B cell (primary cell): ENCODE results near the gene HES2. TPM values are rescaled to one million over a fixed set of nuclear protein-coding genes. Genes with fewer than 3 reads are reported as not detected.

ENCODE experiments used
- ATAC-seq: fragments of 200-7000 bp; cut with Tn5 transposase; one replicate; pipeline ENCODE4 v1.10.0; 2021; ENCODE audit warnings: low read depth, mild to moderate bottlenecking, moderate number of reproducible peaks, moderate library complexity
- CTCF ChIA-PET: fragments of 350-600 bp; sonication (Branson Sonifier 250); formaldehyde crosslinking; loops from one replicate; lab custom pipeline; 2021; ENCODE audit warnings: antibody characterized with exemption, inconsistent platforms; lab: Charles Lee
- POLR2A ChIA-PET: fragments of 350-600 bp; sonication (Branson Sonifier 250); formaldehyde crosslinking; loops from one replicate; lab custom pipeline; 2021; ENCODE audit warnings: antibody characterized with exemption; lab: Charles Lee
- DNase-seq: peaks from one replicate; pipeline ENCODE4 v3.0.0; 2013
- H2AFZ ChIP-seq: 2 replicates; pipeline ENCODE4 v1.6.1; 2012; ENCODE audit warnings: mild to moderate bottlenecking, low read depth, low read length; ENCODE audit not compliant: insufficient read depth, poor library complexity, severe bottlenecking
- H3K27ac ChIP-seq, 2 donors: 1 replicate in 1 of 2; 2 replicates in 1 of 2; pipeline ENCODE4 v1.5.1; 2012 to 2013; ENCODE audit warnings: low read length in 2 of 2, mild to moderate bottlenecking in 2 of 2, moderate library complexity in 1 of 2
- H3K27me3 ChIP-seq, 4 experiments: fragments of 200-600 bp in 1 of 4; sonication (generic) in 1 of 4; replicated peaks in 1 of 4; 1 replicate in 2 of 4; 2 replicates in 2 of 4; pipeline versions ENCODE4 v1.6.1 to v1.7.0; 2013 to 2016; ENCODE audit warnings: low read length in 3 of 4, mild to moderate bottlenecking in 2 of 4, mixed read lengths in 1 of 4, moderate library complexity in 1 of 4; ENCODE audit not compliant: insufficient read depth in 4 of 4, control insufficient read depth in 3 of 4; ENCODE audit errors: control extremely low read depth in 1 of 4
- H3K36me3 ChIP-seq, 2 experiments: replicated peaks in 1 of 2; 1 replicate in 1 of 2; 2 replicates in 1 of 2; pipeline versions ENCODE4 v1.6.1 to v1.7.1; 2013; ENCODE audit warnings: low read length in 1 of 2; ENCODE audit not compliant: insufficient read depth in 2 of 2, control insufficient read depth in 1 of 2; ENCODE audit errors: control extremely low read depth in 1 of 2, extremely low read depth in 1 of 2
- H3K4me1 ChIP-seq, 2 donors: fragments of 200-600 bp in 1 of 2; sonication (generic) in 1 of 2; 1 replicate in 1 of 2; 2 replicates in 1 of 2; pipeline versions ENCODE4 v1.5.1 to v1.6.1; 2013 to 2017; ENCODE audit warnings: low read length in 2 of 2; ENCODE audit not compliant: control insufficient read depth in 2 of 2, insufficient read depth in 2 of 2
- H3K4me2 ChIP-seq: replicated peaks from 2 replicates; pipeline ENCODE3; 2012; ENCODE audit warnings: mild to moderate bottlenecking, low read depth, low read length; ENCODE audit not compliant: poor library complexity, severe bottlenecking
- H3K4me3 ChIP-seq, 5 experiments: fragments of 200-600 bp in 1 of 5; sonication (generic) in 1 of 5; 1 replicate in 3 of 5; 2 replicates in 2 of 5; pipeline versions ENCODE4 v1.5.1 to v1.7.0; 2011 to 2016; ENCODE audit warnings: low read length in 4 of 5, mild to moderate bottlenecking in 4 of 5, low read depth in 2 of 5, control low read depth in 1 of 5, moderate library complexity in 1 of 5; ENCODE audit not compliant: insufficient read depth in 1 of 5; ENCODE audit errors: control extremely low read depth in 1 of 5, extremely low read depth in 1 of 5
- H3K79me2 ChIP-seq: fragments of 200-600 bp; sonication (generic); one replicate; pipeline ENCODE4 v1.6.0; 2016; ENCODE audit warnings: low read length; ENCODE audit not compliant: control insufficient read depth, insufficient read depth
- H3K9ac ChIP-seq: fragments of 200-600 bp; sonication (generic); 2 replicates; pipeline ENCODE4 v1.6.1; 2017; ENCODE audit warnings: mild to moderate bottlenecking, low read length, moderate library complexity
- H3K9me3 ChIP-seq, 3 donors: one replicate each; pipeline versions ENCODE4 v1.6.1 to v1.7.1; 2013; ENCODE audit warnings: low read length in 2 of 3; ENCODE audit not compliant: control insufficient read depth in 2 of 3, insufficient read depth in 1 of 3; ENCODE audit errors: control extremely low read depth in 1 of 3
- H4K20me1 ChIP-seq: 2 replicates; pipeline ENCODE4 v1.6.0; 2012; ENCODE audit warnings: mild to moderate bottlenecking, low read length; ENCODE audit not compliant: insufficient read depth, control insufficient read depth, poor library complexity, severe bottlenecking
- H3K27ac Mint-ChIP-seq: one replicate; pipeline ENCODE4 v1.8.0; 2021; ENCODE audit warnings: mixed read lengths
- H3K27me3 Mint-ChIP-seq: one replicate; pipeline ENCODE4 v1.8.0; 2021; ENCODE audit warnings: mixed read lengths
- H3K4me1 Mint-ChIP-seq: one replicate; pipeline ENCODE4 v1.8.0; 2021; ENCODE audit warnings: mixed read lengths
- H3K4me3 Mint-ChIP-seq: one replicate; pipeline ENCODE4 v1.8.0; 2021; ENCODE audit warnings: mixed read lengths
- H3K9me3 Mint-ChIP-seq: one replicate; pipeline ENCODE4 v1.8.0; 2022; ENCODE audit warnings: mixed read lengths; ENCODE audit not compliant: insufficient read depth
- EZH2 ChIP-seq: IDR thresholded peaks from 2 replicates; pipeline ENCODE4 v1.6.1; 2012; ENCODE audit warnings: borderline replicate concordance, low read depth, mild to moderate bottlenecking, moderate library complexity, low read length; ENCODE audit not compliant: insufficient read depth, poor library complexity, severe bottlenecking
- WGBS: methylation state at CpG from one replicate; pipeline ENCODE4 v1.1.5; 2013; ENCODE audit warnings: missing lambda C conversion rate; ENCODE audit not compliant: insufficient coverage; 5-methylcytosine and 5-hydroxymethylcytosine counted together
- intact Hi-C: fragments of 100-400 bp; cut with micrococcal nuclease; formaldehyde crosslinking; loops from one replicate; pipeline ENCODE4 v1.10.0; 2022
- polyA plus RNA-seq: library from polyadenylated mRNA; depleted of rRNA; stranded (reverse); fragments of >200 nt; gene quantifications from 2 replicates; pipeline ENCODE4 v1.2.3, GENCODE V29; 2012
- total RNA-seq, 2 donors: library from RNA; stranded (reverse); fragments of 120-200 nt in 1 of 2; gene quantifications; 1 replicate in 1 of 2; 2 replicates in 1 of 2; pipeline versions ENCODE4 v1.2.3 to v1.2.4, GENCODE V29; 2013 to 2022
- TF ChIP-seq, protein P1 (sequence below): fragments of 200-600 bp; IDR thresholded peaks from one replicate; pipeline ENCODE4 v1.8.0; 2022; ENCODE audit warnings: antibody characterized with exemption, mild to moderate bottlenecking

The HES2 gene
- total and polyA plus RNA-seq, 2 donors (not counting 1 experiment from before 2014, with no cell fraction given): not detected

DNA sequence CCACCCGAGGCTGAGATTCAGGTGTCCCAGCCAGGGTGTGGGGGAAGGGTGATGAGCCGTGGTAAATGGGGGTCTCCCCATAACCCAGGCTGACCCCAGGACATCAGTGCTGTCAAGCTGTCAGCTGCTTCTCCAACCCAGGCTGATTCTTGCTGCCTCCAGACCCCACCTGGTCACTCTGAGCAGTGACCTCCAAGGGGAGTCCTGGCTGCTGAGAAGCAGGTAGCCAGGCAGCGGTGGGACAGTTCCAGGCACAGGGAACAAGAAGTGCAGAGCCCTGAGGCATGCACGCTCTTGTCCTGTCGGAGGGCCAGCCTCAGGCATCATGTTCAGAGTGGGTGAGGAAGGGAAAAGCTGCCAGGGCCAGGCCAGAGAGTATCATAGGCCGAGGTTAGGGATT, 5.9 kb upstream of the HES2 start:
- Histone ChIP-seq H4K20me1 (no peaks in the 10 kb centered on the region), H3K27ac (no peak overlapping the region), H3K79me2 (no peaks in the 10 kb centered on the region), H3K27me3 (peaks cover 0 to 63% (median 27%) of the 10 kb centered on the region in 4 experiments), H3K36me3 (no peaks in the 10 kb centered on the region), H3K9me3 (peaks cover 0 to 12% (median 0%) of the 10 kb centered on the region in 3 donors), H3K4me2 (no peak overlapping the region), H3K4me1 (peaks cover 19 to 26% of the 10 kb centered on the region in 2 donors), H2AFZ (no peak overlapping the region), H3K4me3 (no peak overlapping the region), H3K9ac (no peak overlapping the region)
- peaks cover 11% of the 10 kb centered on the region for H3K4me1 Mint-ChIP-seq
- WGBS: 84% methylated on average over 6 of the region's 6 CpGs
- DNase-seq (no peak), ATAC-seq (no peak)
- no peak for TF ChIP-seq EZH2
- TF ChIP-seq, protein P1, sequence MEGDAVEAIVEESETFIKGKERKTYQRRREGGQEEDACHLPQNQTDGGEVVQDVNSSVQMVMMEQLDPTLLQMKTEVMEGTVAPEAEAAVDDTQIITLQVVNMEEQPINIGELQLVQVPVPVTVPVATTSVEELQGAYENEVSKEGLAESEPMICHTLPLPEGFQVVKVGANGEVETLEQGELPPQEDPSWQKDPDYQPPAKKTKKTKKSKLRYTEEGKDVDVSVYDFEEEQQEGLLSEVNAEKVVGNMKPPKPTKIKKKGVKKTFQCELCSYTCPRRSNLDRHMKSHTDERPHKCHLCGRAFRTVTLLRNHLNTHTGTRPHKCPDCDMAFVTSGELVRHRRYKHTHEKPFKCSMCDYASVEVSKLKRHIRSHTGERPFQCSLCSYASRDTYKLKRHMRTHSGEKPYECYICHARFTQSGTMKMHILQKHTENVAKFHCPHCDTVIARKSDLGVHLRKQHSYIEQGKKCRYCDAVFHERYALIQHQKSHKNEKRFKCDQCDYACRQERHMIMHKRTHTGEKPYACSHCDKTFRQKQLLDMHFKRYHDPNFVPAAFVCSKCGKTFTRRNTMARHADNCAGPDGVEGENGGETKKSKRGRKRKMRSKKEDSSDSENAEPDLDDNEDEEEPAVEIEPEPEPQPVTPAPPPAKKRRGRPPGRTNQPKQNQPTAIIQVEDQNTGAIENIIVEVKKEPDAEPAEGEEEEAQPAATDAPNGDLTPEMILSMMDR: no peak
- ChIA-PET CTCF (interaction anchor here (1.1 kb wide), 1 partner anchor 12 kb away, joined by 3 read pairs; no protein-coding TSS in a partner anchor), POLR2A (no interaction called here)
- peaks cover 51% of the 10 kb centered on the region for H3K27me3 Mint-ChIP-seq
- no peak overlapping the region for H3K4me3 Mint-ChIP-seq
- H3K27ac Mint-ChIP-seq: no peak overlapping the region
- intact Hi-C loops: no loop called here
- H3K9me3 Mint-ChIP-seq: no peaks in the 10 kb centered on the region

DNA sequence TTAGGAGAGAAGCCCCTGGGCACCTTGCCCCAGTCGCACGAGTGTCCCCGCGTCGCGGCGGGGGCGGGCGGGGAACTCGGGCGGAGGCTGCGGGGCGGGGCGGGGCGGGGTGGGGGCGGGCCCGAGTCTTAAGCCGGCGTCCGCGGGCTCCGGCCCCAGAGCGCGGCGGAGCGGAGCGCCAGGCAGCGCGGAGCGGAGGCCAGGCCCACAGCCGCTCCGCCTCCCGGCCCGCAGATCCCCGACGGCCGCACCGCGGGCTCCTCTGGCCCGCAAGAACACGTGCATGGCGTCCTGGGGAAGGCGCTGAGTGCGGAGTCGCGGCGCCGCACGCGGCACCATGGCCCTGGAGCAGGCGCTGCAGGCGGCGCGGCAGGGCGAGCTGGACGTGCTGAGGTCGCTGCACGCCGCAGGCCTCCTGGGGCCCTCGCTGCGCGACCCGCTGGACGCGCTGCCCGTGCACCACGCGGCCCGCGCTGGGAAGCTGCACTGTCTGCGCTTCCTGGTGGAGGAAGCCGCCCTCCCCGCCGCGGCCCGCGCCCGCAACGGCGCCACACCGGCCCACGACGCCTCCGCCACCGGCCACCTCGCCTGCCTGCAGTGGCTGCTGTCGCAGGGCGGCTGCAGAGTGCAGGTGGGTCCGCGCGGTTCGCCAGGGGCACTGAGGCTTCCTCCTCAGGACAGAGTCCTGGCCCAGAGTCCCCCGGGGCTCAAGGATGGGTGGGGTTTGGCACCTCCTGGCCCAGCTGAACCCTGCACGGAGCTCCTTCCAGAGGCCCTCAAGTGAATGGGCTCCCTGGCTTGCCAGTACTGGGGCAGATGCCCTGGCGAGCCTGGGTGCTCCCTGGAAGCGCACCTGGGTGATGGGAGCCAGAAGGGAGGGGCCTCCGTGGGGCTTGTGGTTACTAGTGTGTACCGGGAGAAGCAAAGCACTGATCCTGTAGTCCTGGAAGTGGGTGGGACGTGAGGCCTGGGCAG, 5.2 kb upstream of the HES2 start, which contains the start of gene ESPN:
Gene ESPN (plus strand): TSS at position 158 of the 975 bp plus-strand sequence. CDS start 180 bp downstream, at position 338.
- Mint-ChIP-seq H3K27ac (no peak within 1 kb of the TSS), H3K4me1 (peaks cover 13% of the 10 kb centered on the region), H3K27me3 (peaks cover 44% of the 10 kb centered on the region), H3K9me3 (no peaks in the 10 kb centered on the region), H3K4me3 (peak within 1 kb of the TSS; percentile 79)
- peaks cover 26 to 34% of the 10 kb centered on the region in 2 donors for H3K4me1 ChIP-seq
- DNase-seq (peak; percentile 49), ATAC-seq (peak; percentile 55)
- peaks cover 0 to 66% (median 30%) of the 10 kb centered on the region in 4 experiments for H3K27me3 ChIP-seq
- intact Hi-C loops: no loop called here
- no peak within 1 kb of the TSS for H3K27ac ChIP-seq
- H3K4me2 ChIP-seq: peak within 1 kb of the TSS; percentile 77
- H2AFZ ChIP-seq: peak within 1 kb of the TSS; percentile 69
- WGBS: 5% methylated on average over 99 of the region's 99 CpGs
- ChIA-PET CTCF (no interaction called here), POLR2A (no interaction called here)
- no peaks in the 10 kb centered on the region for H3K79me2 ChIP-seq
- H4K20me1 ChIP-seq: no peaks in the 10 kb centered on the region
- H3K36me3 ChIP-seq: no peaks in the 10 kb centered on the region
- peak within 1 kb of the TSS; percentile 25 for H3K9ac ChIP-seq
- TF ChIP-seq, protein P1: no peak
- TF ChIP-seq EZH2: no peak
- H3K9me3 ChIP-seq: peaks cover 0 to 12% (median 0%) of the 10 kb centered on the region in 3 donors
- peak within 1 kb of the TSS in 3 of 5 experiments; percentile 5 to 39 (median 37) for H3K4me3 ChIP-seq
